DOHH2 (cell line): ENCODE measurements around the gene GPC5.

Experiments
- H3F3A ChIP-seq: fragments of 200-600 bp; sonication (generic), shearing (Covaris generic); 2 replicates; pipeline ENCODE4 v1.6.0; 2016; ENCODE audit warnings: antibody characterized with exemption, mild to moderate bottlenecking; ENCODE audit not compliant: control insufficient read depth, insufficient read depth
- H3K27ac ChIP-seq: fragments of 200-600 bp; sonication (generic); 2 replicates; pipeline ENCODE4 v1.5.1; 2014; ENCODE audit warnings: low read depth, mild to moderate bottlenecking, low read length, moderate library complexity
- H3K27me3 ChIP-seq: fragments of 200-600 bp; sonication (generic); 2 replicates; pipeline ENCODE4 v1.6.1; 2014; ENCODE audit warnings: mild to moderate bottlenecking, low read length, mixed read lengths; ENCODE audit not compliant: control insufficient read depth
- H3K36me3 ChIP-seq: fragments of 200-600 bp; sonication (generic); 2 replicates; pipeline ENCODE4 v1.6.1; 2014; ENCODE audit warnings: mild to moderate bottlenecking, low read length, moderate library complexity, mixed read lengths; ENCODE audit not compliant: control insufficient read depth
- H3K4me1 ChIP-seq: fragments of 200-600 bp; sonication (generic); 2 replicates; pipeline ENCODE4 v1.6.1; 2014; ENCODE audit warnings: mild to moderate bottlenecking, low read length, mixed read lengths; ENCODE audit not compliant: control insufficient read depth
- H3K4me2 ChIP-seq: fragments of 200-600 bp; sonication (generic); 2 replicates; pipeline ENCODE4 v1.6.0; 2014; ENCODE audit warnings: mild to moderate bottlenecking, low read length, moderate library complexity
- H3K4me3 ChIP-seq: fragments of 200-600 bp; sonication (generic); 2 replicates; pipeline ENCODE4 v1.5.1; 2014; ENCODE audit warnings: mild to moderate bottlenecking, low read length, mixed read lengths
- H3K79me2 ChIP-seq: fragments of 200-600 bp; sonication (generic); 2 replicates; pipeline ENCODE4 v1.6.1; 2014; ENCODE audit warnings: mild to moderate bottlenecking, low read length, mixed read lengths; ENCODE audit not compliant: control insufficient read depth
- H3K9me2 ChIP-seq: fragments of 200-600 bp; sonication (generic); replicated peaks from 2 replicates; pipeline ENCODE4 v1.6.1; 2014; ENCODE audit warnings: mild to moderate bottlenecking, low read length, mixed read lengths; ENCODE audit not compliant: control insufficient read depth
- H3K9me3 ChIP-seq: fragments of 200-600 bp; sonication (generic); 2 replicates; pipeline ENCODE4 v1.6.1; 2014; ENCODE audit warnings: antibody characterized with exemption, low read length, mixed read lengths; ENCODE audit not compliant: control insufficient read depth, insufficient read depth
- H4K20me1 ChIP-seq: fragments of 200-600 bp; sonication (generic); 2 replicates; pipeline ENCODE4 v1.6.0; 2014; ENCODE audit warnings: low read depth, mild to moderate bottlenecking, antibody characterized with exemption, low read length, moderate library complexity; ENCODE audit not compliant: control insufficient read depth, insufficient read depth
- CTCF ChIP-seq: fragments of 200-600 bp; sonication (generic); IDR thresholded peaks from one replicate; pipeline ENCODE4 v1.5.1; 2014; ENCODE audit warnings: antibody characterized with exemption, mild to moderate bottlenecking, low read depth, low read length; ENCODE audit not compliant: poor library complexity, severe bottlenecking
- EZH2phosphoT487 ChIP-seq: fragments of 200-600 bp; sonication (generic); IDR thresholded peaks from 2 replicates; pipeline ENCODE4 v1.6.1; 2017; ENCODE audit warnings: borderline replicate concordance, mild to moderate bottlenecking, antibody characterized with exemption, low read length, moderate library complexity, mixed read lengths

Gene GPC5

GRCh38 chr13:91506759-91507158 is 108.3 kb downstream of the GPC5 start:
- Histone ChIP-seq H3K9me3 (no peaks in the 10 kb centered on the region), H4K20me1 (no peaks in the 10 kb centered on the region), H3K9me2 (no peaks in the 10 kb centered on the region), H3K79me2 (no peaks in the 10 kb centered on the region), H3K4me1 (no peaks in the 10 kb centered on the region), H3K4me3 (no peak overlapping the region), H3K27ac (no peak overlapping the region), H3K4me2 (no peak overlapping the region), H3K36me3 (no peaks in the 10 kb centered on the region), H3F3A (no peaks in the 10 kb centered on the region), H3K27me3 (no peaks in the 10 kb centered on the region)
- no peak for TF ChIP-seq CTCF
- no peak for TF ChIP-seq EZH2phosphoT487

- Histone ChIP-seq H3K36me3 (no peaks in the 10 kb centered on the region), H3K4me1 (no peaks in the 10 kb centered on the region), H3K27ac (no peak overlapping the region), H3K4me2 (no peak overlapping the region), H3F3A (no peaks in the 10 kb centered on the region), H3K4me3 (no peak overlapping the region), H3K9me2 (no peaks in the 10 kb centered on the region), H4K20me1 (no peaks in the 10 kb centered on the region), H3K9me3 (no peaks in the 10 kb centered on the region), H3K79me2 (no peaks in the 10 kb centered on the region), H3K27me3 (no peaks in the 10 kb centered on the region)
- TF ChIP-seq CTCF: no peak
- TF ChIP-seq EZH2phosphoT487: no peak
Measured at GRCh38 chr13:91510058-91510457, 111.6 kb downstream of the GPC5 start.

GRCh38 chr13:91513790-91514189 is 115.4 kb downstream of the GPC5 start:
- H3K79me2 ChIP-seq: no peaks in the 10 kb centered on the region
- no peak overlapping the region for H3K4me2 ChIP-seq
- no peaks in the 10 kb centered on the region for H3K9me3 ChIP-seq
- no peaks in the 10 kb centered on the region for H3K4me1 ChIP-seq
- H3K27me3 ChIP-seq: no peaks in the 10 kb centered on the region
- TF ChIP-seq EZH2phosphoT487 (no peak), CTCF (no peak)
- no peaks in the 10 kb centered on the region for H3K36me3 ChIP-seq
- no peaks in the 10 kb centered on the region for H3F3A ChIP-seq
- no peaks in the 10 kb centered on the region for H4K20me1 ChIP-seq
- H3K9me2 ChIP-seq: no peaks in the 10 kb centered on the region
- H3K27ac ChIP-seq: no peak overlapping the region
- no peak overlapping the region for H3K4me3 ChIP-seq

GRCh38 chr13:91516799-91517198 is 118.4 kb downstream of the GPC5 start:
- Histone ChIP-seq H3K4me3 (no peak overlapping the region), H3K4me1 (no peaks in the 10 kb centered on the region), H3K79me2 (no peaks in the 10 kb centered on the region), H4K20me1 (no peaks in the 10 kb centered on the region), H3K36me3 (no peaks in the 10 kb centered on the region), H3K27ac (no peak overlapping the region), H3K9me2 (no peaks in the 10 kb centered on the region), H3K27me3 (no peaks in the 10 kb centered on the region), H3K9me3 (no peaks in the 10 kb centered on the region), H3F3A (no peaks in the 10 kb centered on the region), H3K4me2 (no peak overlapping the region)
- TF ChIP-seq CTCF (no peak), EZH2phosphoT487 (no peak)
